HG03196 (cell line): ENCODE data around the gene SLC44A4.
A peak's percentile ranks its signal among the peaks of the same experiment; 100 is the strongest.
"Not testable (repeated sequence)": the region's sequence is repeated elsewhere in the genome, so short reads cannot be mapped to it uniquely, and the experiment has no call there.

Source experiments
- ATAC-seq: cut with Tn5 transposase; IDR thresholded peaks from one replicate; pipeline ENCODE4 v1.9.1; 2021; ENCODE audit not compliant: unreplicated experiment

The SLC44A4 gene

GRCh38 chr6:31878726-31879125 is at the start of gene SLC44A4:
Gene SLC44A4 (minus strand): TSS chr6:31878997. CDS start chr6:31878980, 17 bp downstream.
- ATAC-seq = no peak

GRCh38 chr6:31928672-31928939 is 49.8 kb upstream of the SLC44A4 start:
- ATAC-seq = no peak

- no peak for ATAC-seq
Measured at GRCh38 chr6:31927863-31928671, 49.3 kb upstream of the SLC44A4 start.

- ATAC-seq = no peak
Measured at GRCh38 chr6:31927242-31927862, 48.6 kb upstream of the SLC44A4 start, which contains the start of gene C2. Gene C2 (plus strand): TSS chr6:31927717. CDS start chr6:31927753, 36 bp downstream.

- ATAC-seq = no peak
Measured at GRCh38 chr6:31922942-31923341, 44.1 kb upstream of the SLC44A4 start.

GRCh38 chr6:31920811-31921210 is 42.0 kb upstream of the SLC44A4 start:
- ATAC-seq = no peak

GRCh38 chr6:31919624-31920303 is 41.0 kb upstream of the SLC44A4 start:
- ATAC-seq = no peak

- no peak for ATAC-seq
Measured at GRCh38 chr6:31918069-31918720, 39.4 kb upstream of the SLC44A4 start.

- ATAC-seq = no peak
Measured at GRCh38 chr6:31915756-31916155, 37.0 kb upstream of the SLC44A4 start.

- ATAC-seq = no peak
Measured at GRCh38 chr6:31915351-31915750, 36.6 kb upstream of the SLC44A4 start.

- no peak for ATAC-seq
Measured at GRCh38 chr6:31911826-31912585, 33.2 kb upstream of the SLC44A4 start.

- ATAC-seq = not testable (repeated sequence)
Measured at GRCh38 chr6:31909298-31909697, 30.5 kb upstream of the SLC44A4 start.

- ATAC-seq = peak; percentile 68
Measured at GRCh38 chr6:31908791-31909190, 30.0 kb upstream of the SLC44A4 start.

- ATAC-seq = not testable (repeated sequence)
Measured at GRCh38 chr6:31908255-31908654, 29.5 kb upstream of the SLC44A4 start.

GRCh38 chr6:31907158-31907813 is 28.5 kb upstream of the SLC44A4 start:
- ATAC-seq = no peak

- ATAC-seq = not testable (repeated sequence)
Measured at GRCh38 chr6:31906727-31907126, 27.9 kb upstream of the SLC44A4 start.

- no peak for ATAC-seq
Measured at GRCh38 chr6:31906122-31906521, 27.3 kb upstream of the SLC44A4 start.

GRCh38 chr6:31905041-31905440 is 26.2 kb upstream of the SLC44A4 start:
- ATAC-seq = no peak

- no peak for ATAC-seq
Measured at GRCh38 chr6:31903957-31904356, 25.2 kb upstream of the SLC44A4 start.

- no peak for ATAC-seq
Measured at GRCh38 chr6:31901953-31902643, 23.3 kb upstream of the SLC44A4 start, which contains the start of gene ZBTB12. Gene ZBTB12 (minus strand): TSS chr6:31902086. CDS start chr6:31901305, 781 bp downstream.
